Activated CD4-positive, alpha-beta T cell treated with anti-CD3 and anti-CD28 coated beads, Interleukin-2, amount 10 ng/mL, durations not matched to agents 7 days and 5 days (primary cell): Measurements from ENCODE around the gene TP53BP1. TPM values are rescaled to one million over a fixed set of nuclear protein-coding genes. Genes with fewer than 3 reads are reported as not detected.

Experiments used
- CTCF ChIA-PET: fragments of 350-600 bp; sonication (Branson Sonifier 250); formaldehyde crosslinking; loops from one replicate; lab custom pipeline; 2021; ENCODE audit warnings: antibody characterized with exemption; lab: Charles Lee
- POLR2A ChIA-PET: fragments of 350-600 bp; sonication (Branson Sonifier 250); formaldehyde crosslinking; loops from one replicate; lab custom pipeline; 2021; ENCODE audit warnings: antibody characterized with exemption; lab: Charles Lee
- DNase-seq: peaks from one replicate; pipeline ENCODE4 v3.0.0-alpha.2; 2020
- H3K27ac Mint-ChIP-seq: one replicate; pipeline ENCODE4 v1.8.0; 2021; ENCODE audit warnings: mild to moderate bottlenecking, moderate library complexity, mixed read lengths
- H3K27me3 Mint-ChIP-seq: one replicate; pipeline ENCODE4 v1.8.0; 2021; ENCODE audit warnings: mixed read lengths
- H3K36me3 Mint-ChIP-seq: one replicate; pipeline ENCODE4 v1.8.0; 2021; ENCODE audit warnings: low read depth, mixed read lengths
- H3K4me1 Mint-ChIP-seq: one replicate; pipeline ENCODE4 v1.8.0; 2021; ENCODE audit warnings: mixed read lengths
- H3K4me3 Mint-ChIP-seq: one replicate; pipeline ENCODE4 v1.8.0; 2021; ENCODE audit warnings: mild to moderate bottlenecking, moderate library complexity, mixed read lengths
- H3K9me3 Mint-ChIP-seq: one replicate; pipeline ENCODE4 v1.8.0; 2021; ENCODE audit warnings: mixed read lengths
- total RNA-seq, 2 experiments: library from RNA; stranded (reverse); gene quantifications; one replicate each; pipeline ENCODE4 v1.2.3, GENCODE V29; 2021

TP53BP1 gene
- total RNA-seq, 2 experiments from 2014 or later = 22.9 to 27.9 TPM

DNA sequence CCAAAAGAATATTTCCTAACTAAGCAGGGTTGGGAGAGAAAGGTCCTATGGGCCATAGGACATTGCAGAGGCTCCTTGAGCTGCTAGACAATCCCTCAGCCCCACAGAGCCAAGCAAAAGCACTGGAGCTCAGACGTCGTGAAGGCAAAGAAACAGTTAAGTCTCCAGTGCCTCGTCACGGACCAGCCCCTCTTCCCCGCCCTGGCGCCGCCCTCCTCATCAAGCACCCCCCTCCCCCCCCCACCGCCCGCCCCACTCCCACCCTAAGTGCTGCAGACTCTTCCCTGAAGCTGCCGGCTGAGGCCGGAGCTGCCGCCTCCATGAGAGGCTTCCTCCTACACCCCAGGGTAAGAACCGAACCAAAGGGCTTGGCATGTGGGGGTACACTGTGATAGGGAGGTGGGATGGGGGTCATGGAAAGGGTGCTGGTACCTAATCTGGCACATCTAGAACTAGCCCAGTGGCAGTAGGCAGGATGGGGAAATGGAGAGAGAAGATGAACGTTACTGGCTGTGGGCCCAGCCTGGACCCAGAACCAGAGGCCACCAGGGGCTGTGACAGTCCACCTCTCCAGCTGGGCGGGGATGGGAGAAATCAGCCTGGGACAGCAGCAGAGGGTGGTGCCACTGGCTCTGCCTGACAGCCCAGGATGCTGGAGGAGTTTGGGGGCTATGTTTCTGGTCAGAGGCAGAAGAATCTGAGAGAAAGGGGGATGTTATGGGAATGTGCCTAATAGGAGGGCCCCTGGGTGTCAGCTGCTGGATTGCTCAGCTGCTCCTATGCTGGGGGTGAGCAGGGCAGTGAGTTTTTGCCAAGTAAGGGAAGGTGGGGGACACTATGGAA, 24.6 kb upstream of the TP53BP1 start, which contains the start of gene MAP1A:
MAP1A (plus strand) TSS at position 255 of the 843 bp plus-strand sequence. CDS start 3,866 bp downstream, outside the sequence.
- CTCF ChIA-PET = interaction anchor here (0.7 to 1.9 kb wide), 3 partner anchors 10 to 1855 kb away, joined by 3 to 6 read pairs (median 5); partner anchors contain the start of gene TP53BP1
- no peak for DNase-seq
- Mint-ChIP-seq H3K36me3 (peaks cover 8% of the 10 kb centered on the region), H3K9me3 (no peaks in the 10 kb centered on the region), H3K27ac (peak within 1 kb of the TSS; percentile 67), H3K4me1 (peaks cover 52% of the 10 kb centered on the region), H3K4me3 (no peak within 1 kb of the TSS), H3K27me3 (peaks cover 23% of the 10 kb centered on the region)
- POLR2A ChIA-PET = no interaction called here

DNA sequence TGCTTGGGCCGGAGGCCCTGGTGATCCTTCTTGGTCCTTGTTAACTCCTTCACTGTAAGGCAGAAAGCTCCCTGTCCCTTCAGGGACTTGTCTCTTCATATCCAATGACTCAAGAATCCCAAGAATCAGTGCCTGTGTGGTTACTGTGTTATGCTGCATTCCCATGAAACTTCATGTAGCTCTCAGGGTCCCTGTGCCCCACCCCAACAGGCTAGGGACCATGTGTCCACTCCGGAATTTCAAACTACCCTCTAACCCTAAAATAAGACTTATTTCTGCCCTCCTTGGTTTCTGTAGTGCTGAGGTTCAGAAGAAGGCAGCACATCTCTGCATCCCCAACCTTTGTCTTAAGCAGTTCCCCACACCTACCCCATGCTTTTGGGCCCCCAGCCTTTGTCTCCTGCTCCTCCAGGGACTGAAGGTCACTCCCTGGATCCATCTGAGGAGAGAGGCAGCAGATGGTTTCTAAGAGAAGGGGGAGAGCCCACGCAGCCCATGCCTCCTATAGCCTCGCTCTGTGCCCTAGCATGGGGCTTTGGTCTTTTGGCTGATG, 23.9 kb upstream of the TP53BP1 start:
- no peaks in the 10 kb centered on the region for H3K9me3 Mint-ChIP-seq
- H3K27me3 Mint-ChIP-seq = peaks cover 28% of the 10 kb centered on the region
- POLR2A ChIA-PET = no interaction called here
- peaks cover 59% of the 10 kb centered on the region for H3K4me1 Mint-ChIP-seq
- peaks cover 10% of the 10 kb centered on the region for H3K36me3 Mint-ChIP-seq
- CTCF ChIA-PET = interaction anchor here (0.6 to 6.4 kb wide), 3 partner anchors 9 to 61 kb away, joined by 5 to 59 read pairs (median 7); no protein-coding TSS in a partner anchor
- DNase-seq = no peak
- no peak overlapping the region for H3K27ac Mint-ChIP-seq
- H3K4me3 Mint-ChIP-seq = no peak overlapping the region

DNA sequence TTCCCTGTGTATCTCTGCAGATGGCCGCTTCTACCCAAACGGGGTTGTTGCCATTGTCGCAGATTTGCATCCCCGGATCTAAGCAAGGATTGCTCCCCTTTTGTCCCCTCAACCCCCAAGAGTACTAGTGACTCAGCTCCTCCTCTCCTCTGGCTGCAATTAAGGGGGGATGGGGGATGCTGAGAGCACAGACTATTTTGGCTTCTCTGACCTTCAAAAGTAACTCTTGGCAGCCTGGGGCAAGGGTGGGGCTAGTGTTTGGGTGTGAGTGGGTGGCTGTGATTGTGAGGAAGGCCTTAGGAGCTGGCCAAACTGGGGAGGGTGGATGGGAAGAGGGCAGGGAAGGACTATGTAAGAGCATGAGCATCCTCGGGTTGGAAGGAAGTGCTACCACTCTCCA, 23.2 kb upstream of the TP53BP1 start:
- ChIA-PET POLR2A (no interaction called here), CTCF (interaction anchor here (0.6 to 6.4 kb wide), 5 partner anchors 9 to 61 kb away, joined by 4 to 59 read pairs (median 8); no protein-coding TSS in a partner anchor)
- Mint-ChIP-seq H3K9me3 (no peaks in the 10 kb centered on the region), H3K4me1 (peaks cover 66% of the 10 kb centered on the region), H3K36me3 (peaks cover 10% of the 10 kb centered on the region), H3K27me3 (peaks cover 29% of the 10 kb centered on the region), H3K27ac (peak overlapping the region; percentile 41), H3K4me3 (no peak overlapping the region)
- DNase-seq = no peak

DNA sequence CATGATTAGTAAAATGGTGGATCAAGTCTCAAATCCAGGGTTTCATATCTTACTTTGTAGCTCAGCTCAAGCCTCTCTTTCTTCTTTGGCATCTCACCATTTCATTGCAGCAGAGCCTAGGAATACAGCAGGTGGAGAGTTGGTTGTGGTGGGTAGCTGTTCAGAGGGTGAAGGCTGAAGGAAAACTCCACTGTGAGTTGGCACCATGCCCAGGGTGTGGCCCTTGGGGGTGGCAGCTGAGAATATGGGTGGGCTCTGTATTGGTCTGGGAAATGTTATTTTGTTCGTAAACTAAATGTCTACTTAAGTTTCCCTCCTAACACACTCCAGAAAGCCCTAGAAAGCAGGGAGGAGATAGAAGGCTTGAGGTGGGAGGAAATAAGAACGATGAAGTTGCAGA, 22.8 kb upstream of the TP53BP1 start:
- H3K27ac Mint-ChIP-seq = no peak overlapping the region
- H3K27me3 Mint-ChIP-seq = peaks cover 29% of the 10 kb centered on the region
- DNase-seq = no peak
- no peak overlapping the region for H3K4me3 Mint-ChIP-seq
- POLR2A ChIA-PET = no interaction called here
- no peaks in the 10 kb centered on the region for H3K9me3 Mint-ChIP-seq
- H3K4me1 Mint-ChIP-seq = peaks cover 67% of the 10 kb centered on the region
- CTCF ChIA-PET = interaction anchor here (1.2 to 6.4 kb wide), 5 partner anchors 10 to 31 kb away, joined by 4 to 59 read pairs (median 8); no protein-coding TSS in a partner anchor
- peaks cover 7% of the 10 kb centered on the region for H3K36me3 Mint-ChIP-seq

DNA sequence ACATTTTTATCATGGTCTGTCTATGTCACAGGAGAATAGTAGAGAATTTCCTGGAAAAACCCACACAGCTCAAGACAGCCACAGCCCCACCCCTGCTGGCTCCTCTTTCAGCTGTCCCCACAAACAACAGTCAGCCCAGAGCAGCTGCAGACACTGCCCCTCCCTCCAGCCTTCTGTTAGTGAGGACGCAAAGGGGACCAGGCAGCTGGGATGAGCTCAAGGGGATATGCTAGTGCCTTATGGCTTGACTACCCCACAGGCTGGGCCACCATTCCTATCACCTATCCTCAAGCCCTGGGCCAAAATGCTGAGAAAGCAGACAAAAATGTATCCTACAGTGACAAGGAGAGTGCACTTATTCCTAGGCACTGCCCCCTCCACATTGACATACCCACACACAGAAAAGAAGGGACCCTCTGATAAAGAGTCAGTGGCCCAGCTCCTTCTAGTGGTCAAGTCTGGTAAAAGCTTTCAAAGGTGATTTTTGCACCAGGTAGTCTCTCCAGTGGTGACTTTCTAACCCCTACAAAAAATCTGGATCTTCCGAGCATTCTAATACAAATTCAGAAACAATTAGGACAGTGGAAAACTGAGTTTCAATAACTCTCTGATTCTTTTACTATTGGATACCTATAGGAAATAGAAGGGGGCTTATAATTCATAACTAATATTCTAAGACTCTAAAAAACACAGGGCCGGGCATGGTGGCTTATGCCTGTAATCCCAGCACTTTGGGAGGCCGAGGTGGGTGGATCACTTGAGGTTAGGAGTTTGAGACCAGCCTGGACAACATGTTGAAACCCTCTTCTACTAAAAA, 21.5 kb upstream of the TP53BP1 start:
- peaks cover 78% of the 10 kb centered on the region for H3K4me1 Mint-ChIP-seq
- ChIA-PET POLR2A (interaction anchor here (0.7 kb wide), 1 partner anchor 41 kb away, joined by 3 read pairs; no protein-coding TSS in a partner anchor), CTCF (interaction anchor here (0.9 to 6.4 kb wide), 9 partner anchors 9 to 97 kb away, joined by 3 to 59 read pairs (median 5); partner anchors contain the start of gene TP53BP1)
- peak; percentile 42 for DNase-seq
- H3K27ac Mint-ChIP-seq = peak overlapping the region; percentile 82
- H3K4me3 Mint-ChIP-seq = peak overlapping the region; percentile 54
- peaks cover 7% of the 10 kb centered on the region for H3K36me3 Mint-ChIP-seq
- peaks cover 29% of the 10 kb centered on the region for H3K27me3 Mint-ChIP-seq
- no peaks in the 10 kb centered on the region for H3K9me3 Mint-ChIP-seq

DNA sequence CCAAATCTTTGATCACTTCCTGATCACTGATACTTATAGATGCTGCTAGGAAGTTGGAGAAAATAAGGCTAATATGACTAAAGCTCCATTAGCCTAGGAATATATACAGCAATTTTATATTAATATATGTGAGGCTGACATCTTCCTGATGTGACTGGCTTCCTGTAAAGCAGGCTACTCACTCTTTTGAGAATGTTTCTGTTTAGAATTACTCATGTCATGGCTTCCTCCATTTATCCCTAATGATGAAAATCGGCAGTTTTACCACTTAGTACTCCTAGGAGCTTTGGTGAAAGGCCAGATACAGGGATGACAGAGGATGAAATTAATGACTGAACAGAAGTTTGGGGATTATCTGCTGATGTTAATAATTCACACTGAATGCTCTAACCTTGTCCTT, 20.6 kb upstream of the TP53BP1 start:
- ChIA-PET POLR2A (no interaction called here), CTCF (interaction anchor here (0.7 to 6.4 kb wide), 6 partner anchors 11 to 23 kb away, joined by 3 to 59 read pairs (median 4); partner anchors contain the start of gene TP53BP1)
- peak overlapping the region; percentile 54 for H3K4me3 Mint-ChIP-seq
- peak overlapping the region; percentile 82 for H3K27ac Mint-ChIP-seq
- no peaks in the 10 kb centered on the region for H3K9me3 Mint-ChIP-seq
- H3K4me1 Mint-ChIP-seq = peaks cover 75% of the 10 kb centered on the region
- no peak for DNase-seq
- H3K27me3 Mint-ChIP-seq = peaks cover 22% of the 10 kb centered on the region
- peaks cover 7% of the 10 kb centered on the region for H3K36me3 Mint-ChIP-seq

DNA sequence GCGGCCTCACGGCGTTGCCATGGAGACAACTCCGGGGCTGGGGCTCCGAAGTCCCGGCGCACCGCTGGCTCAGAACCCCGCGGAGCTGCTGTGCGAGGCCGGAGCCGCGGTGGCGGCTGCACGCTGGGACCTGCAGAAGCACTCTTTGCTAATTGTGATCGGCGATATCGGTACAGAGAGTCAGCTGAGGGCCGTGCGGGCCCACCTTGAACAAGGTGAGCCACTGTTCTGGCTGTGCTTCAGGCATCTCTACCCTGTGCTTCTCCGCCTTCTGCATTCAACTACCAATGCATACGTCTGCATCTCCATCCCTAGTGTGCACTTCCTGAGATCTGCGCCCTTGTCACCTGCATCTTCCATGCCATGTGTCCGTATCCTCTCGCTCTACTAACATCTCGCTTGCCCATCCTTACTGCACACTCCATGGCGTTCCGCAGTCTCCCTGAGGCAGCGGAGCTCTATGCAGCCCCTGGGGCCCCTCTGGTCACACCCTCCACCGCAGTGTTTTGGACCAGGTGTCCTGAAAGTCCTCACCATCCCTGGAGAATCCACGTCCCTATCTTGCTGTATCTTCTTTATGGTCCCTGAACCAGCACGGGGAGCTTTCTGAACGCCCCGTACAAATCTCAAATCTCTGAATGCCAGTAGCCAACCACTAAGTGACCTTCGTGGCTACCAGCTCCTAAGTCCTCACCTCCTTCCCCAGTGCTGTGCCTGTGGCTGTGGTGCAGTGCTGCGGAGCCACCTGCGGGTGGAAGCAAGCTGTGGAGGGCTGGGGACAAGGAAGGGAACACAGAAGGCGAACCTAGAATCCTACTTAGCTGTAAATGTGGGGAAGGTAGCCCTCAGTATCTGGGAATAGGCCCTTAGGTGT, 18.3 kb upstream of the TP53BP1 start:
- peak overlapping the region; percentile 96 for H3K4me3 Mint-ChIP-seq
- H3K27me3 Mint-ChIP-seq = peaks cover 10% of the 10 kb centered on the region
- H3K27ac Mint-ChIP-seq = peak overlapping the region; percentile 99
- ChIA-PET CTCF (interaction anchor here (0.6 to 6.4 kb wide), 12 partner anchors 10 to 1918 kb away, joined by 3 to 59 read pairs (median 4); partner anchors contain the start of genes TP53BP1, TUBGCP4 and ZSCAN29), POLR2A (interaction anchor here (0.6 to 1.1 kb wide), 6 partner anchors 17 to 235 kb away, joined by 3 to 7 read pairs (median 4); partner anchors contain the start of genes PDIA3, TUBGCP4 and ZSCAN29)
- H3K36me3 Mint-ChIP-seq = peaks cover 7% of the 10 kb centered on the region
- H3K9me3 Mint-ChIP-seq = no peaks in the 10 kb centered on the region
- DNase-seq = peak; percentile 38
- peaks cover 63% of the 10 kb centered on the region for H3K4me1 Mint-ChIP-seq

DNA sequence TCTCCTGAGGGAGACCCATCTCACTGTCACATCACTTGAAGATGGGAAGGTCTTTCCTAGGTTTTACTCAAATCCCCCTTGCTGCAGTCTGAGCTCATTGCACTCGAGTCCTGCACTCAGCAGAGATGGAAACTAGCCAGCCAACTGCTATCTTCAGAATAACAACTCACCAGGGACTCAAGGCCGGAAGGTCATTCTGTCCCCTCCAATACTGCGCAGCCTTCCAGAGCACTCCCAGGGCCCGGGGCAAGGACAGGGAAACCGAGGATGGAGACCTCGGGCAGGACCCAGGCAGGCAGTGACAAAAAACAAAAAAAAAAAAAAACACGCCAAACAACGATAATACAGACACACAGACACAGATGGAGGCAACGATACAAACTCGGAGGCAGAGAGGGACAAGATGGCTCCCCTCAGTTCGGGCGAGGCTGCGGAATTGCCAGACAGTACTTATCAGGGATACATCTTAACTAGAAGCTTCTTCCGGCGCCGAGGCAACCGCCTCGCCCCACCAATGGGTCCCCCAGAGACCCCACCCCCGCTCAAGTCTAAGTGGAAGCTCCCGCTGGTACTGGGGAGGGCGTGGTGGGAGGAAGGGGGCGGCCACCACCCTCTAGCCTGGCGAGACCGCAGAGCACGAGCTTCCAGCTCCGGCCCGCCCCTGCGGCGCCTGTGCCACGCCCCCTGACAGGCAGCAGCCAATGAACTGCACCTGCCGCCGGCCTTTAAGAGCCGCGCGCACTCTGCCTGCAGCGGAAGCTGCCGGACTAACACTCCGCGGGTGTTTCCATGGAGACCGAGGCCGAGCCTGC, 17.4 kb upstream of the TP53BP1 start:
- H3K4me1 Mint-ChIP-seq = peaks cover 54% of the 10 kb centered on the region
- CTCF ChIA-PET = interaction anchor here (0.6 to 6.4 kb wide), 10 partner anchors 10 to 779 kb away, joined by 3 to 59 read pairs (median 6); partner anchors contain the start of genes TP53BP1, TUBGCP4 and ZSCAN29
- POLR2A ChIA-PET = interaction anchor here (0.6 to 1.1 kb wide), 7 partner anchors 18 to 374 kb away, joined by 3 to 8 read pairs (median 4); partner anchors contain the start of genes PDIA3, TUBGCP4 and ZSCAN29

DNA sequence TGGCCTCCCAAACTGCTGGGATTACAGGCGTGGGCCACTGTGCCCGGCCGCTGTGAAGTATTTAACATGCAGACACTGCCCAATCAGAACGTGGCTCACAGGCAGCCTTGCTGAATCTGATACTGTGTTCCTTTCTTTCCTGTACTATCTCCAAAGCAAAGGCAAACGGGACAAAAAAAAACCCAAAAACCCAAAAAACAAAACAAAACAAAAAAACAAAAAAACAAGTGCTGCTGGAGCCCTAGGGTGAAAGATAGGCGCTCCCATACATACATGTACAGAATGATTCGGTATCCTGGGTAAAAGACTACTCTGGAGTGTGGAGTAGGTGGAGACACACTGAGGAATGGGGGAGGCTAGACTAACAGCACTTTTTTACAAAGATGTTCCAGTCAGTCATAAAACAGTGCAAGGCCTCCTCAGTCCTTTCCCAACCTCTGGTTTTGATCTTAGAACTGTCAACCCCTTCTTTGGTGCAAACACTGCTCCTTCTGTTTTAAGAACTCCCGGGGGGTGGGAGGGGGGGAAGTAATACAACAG, 16.8 kb upstream of the TP53BP1 start:
- no peak for DNase-seq
- Mint-ChIP-seq H3K36me3 (peaks cover 7% of the 10 kb centered on the region), H3K27me3 (peaks cover 7% of the 10 kb centered on the region), H3K27ac (peak overlapping the region; percentile 99), H3K4me3 (peak overlapping the region; percentile 96), H3K4me1 (peaks cover 51% of the 10 kb centered on the region), H3K9me3 (no peaks in the 10 kb centered on the region)
- POLR2A ChIA-PET = interaction anchor here (1.1 kb wide), 1 partner anchor 139 kb away, joined by 3 read pairs; the partner anchor contains the start of genes TUBGCP4 and ZSCAN29
- CTCF ChIA-PET = interaction anchor here (1.4 to 2.9 kb wide), 2 partner anchors 9 to 28 kb away, joined by 4 to 11 read pairs; no protein-coding TSS in a partner anchor

More for the DNA sequence above, 17.4 kb upstream of the TP53BP1 start:
- peaks cover 7% of the 10 kb centered on the region for H3K27me3 Mint-ChIP-seq
- H3K9me3 Mint-ChIP-seq = no peaks in the 10 kb centered on the region
- H3K27ac Mint-ChIP-seq = peak overlapping the region; percentile 99
- H3K4me3 Mint-ChIP-seq = peak overlapping the region; percentile 96
- H3K36me3 Mint-ChIP-seq = peaks cover 7% of the 10 kb centered on the region
- DNase-seq = peak; percentile 98

DNA sequence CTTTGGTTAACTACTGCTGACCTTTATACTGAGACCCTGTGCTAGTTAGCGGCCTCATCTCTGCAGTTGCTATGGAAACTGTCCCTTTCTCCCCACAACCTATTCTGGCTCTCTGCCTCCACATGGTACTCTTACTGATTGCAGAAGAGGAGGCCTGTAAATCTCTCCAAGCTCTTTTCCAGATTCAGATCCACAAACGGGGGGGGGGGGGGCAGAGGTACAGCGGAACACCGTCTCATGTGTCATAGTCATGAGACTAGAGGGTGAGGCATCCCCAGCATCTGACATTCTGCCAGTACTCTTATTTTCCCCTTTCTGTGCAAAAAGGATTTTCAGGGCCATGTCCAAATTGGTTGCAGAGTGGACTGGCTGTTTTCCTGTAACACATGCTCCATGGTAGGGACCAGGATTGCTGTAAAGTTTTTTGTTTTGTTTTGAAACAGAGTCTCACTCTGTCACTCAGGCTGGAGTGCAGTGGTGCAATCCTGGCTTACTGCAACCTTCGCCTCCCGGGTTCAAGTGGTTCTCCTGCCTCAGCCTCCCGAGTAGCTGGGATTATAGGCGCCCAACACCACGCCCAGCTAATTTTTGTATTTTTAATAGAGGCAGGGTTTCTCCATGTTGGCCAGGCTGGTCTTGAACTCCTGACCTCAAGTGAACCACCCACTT, 16.2 kb upstream of the TP53BP1 start:
- peak overlapping the region; percentile 96 for H3K4me3 Mint-ChIP-seq
- ChIA-PET CTCF (no interaction called here), POLR2A (no interaction called here)
- peaks cover 45% of the 10 kb centered on the region for H3K4me1 Mint-ChIP-seq
- no peak for DNase-seq
- peaks cover 7% of the 10 kb centered on the region for H3K27me3 Mint-ChIP-seq
- peaks cover 7% of the 10 kb centered on the region for H3K36me3 Mint-ChIP-seq
- H3K9me3 Mint-ChIP-seq = no peaks in the 10 kb centered on the region
- H3K27ac Mint-ChIP-seq = peak overlapping the region; percentile 99
